Loucy (cell line): Measurements from ENCODE around the gene DRD3.

Experiments
- H2AFZ ChIP-seq: fragments of 200-600 bp; sonication (generic); 2 replicates; pipeline ENCODE4 v1.6.0; 2016; ENCODE audit warnings: antibody characterized with exemption, mild to moderate bottlenecking, low read length, moderate library complexity
- H3F3A ChIP-seq: fragments of 200-600 bp; 2 replicates; pipeline ENCODE4 v1.6.0; 2016; ENCODE audit warnings: antibody characterized with exemption, low read depth, mild to moderate bottlenecking
- H3K27me3 ChIP-seq: fragments of 200-600 bp; sonication (generic); 2 replicates; pipeline ENCODE4 v1.6.1; 2014; ENCODE audit warnings: low read length, mild to moderate bottlenecking; ENCODE audit not compliant: insufficient read depth, poor library complexity, severe bottlenecking
- H3K36me3 ChIP-seq: fragments of 200-600 bp; sonication (generic); 2 replicates; pipeline ENCODE4 v1.6.1; 2016; ENCODE audit warnings: low read length; ENCODE audit not compliant: insufficient read depth
- H3K4me1 ChIP-seq: fragments of 200-600 bp; sonication (generic); 2 replicates; pipeline ENCODE4 v1.5.1; 2014; ENCODE audit warnings: low read length, mild to moderate bottlenecking; ENCODE audit not compliant: insufficient read depth, poor library complexity, severe bottlenecking
- H3K4me2 ChIP-seq: fragments of 200-600 bp; sonication (generic); 2 replicates; pipeline ENCODE4 v1.6.0; 2014; ENCODE audit warnings: antibody characterized with exemption, low read length, low read depth, mild to moderate bottlenecking; ENCODE audit not compliant: poor library complexity, severe bottlenecking
- H3K4me3 ChIP-seq: fragments of 200-600 bp; sonication (generic); 2 replicates; pipeline ENCODE4 v1.5.1; 2014; ENCODE audit warnings: low read length, mild to moderate bottlenecking, mixed read lengths; ENCODE audit not compliant: poor library complexity, severe bottlenecking
- H3K79me2 ChIP-seq: fragments of 200-600 bp; sonication (generic); 2 replicates; pipeline ENCODE4 v1.6.1; 2014; ENCODE audit warnings: low read length; ENCODE audit not compliant: insufficient read depth
- H3K9ac ChIP-seq: fragments of 200-600 bp; sonication (generic); 2 replicates; pipeline ENCODE4 v1.6.0; 2014; ENCODE audit warnings: mild to moderate bottlenecking, low read depth, low read length, moderate library complexity; ENCODE audit not compliant: poor library complexity, severe bottlenecking
- H3K9me2 ChIP-seq: fragments of 200-600 bp; sonication (generic); replicated peaks from 2 replicates; pipeline ENCODE4 v1.6.1; 2016; ENCODE audit warnings: low read depth, low read length, mixed read lengths
- H3K9me3 ChIP-seq: fragments of 200-600 bp; sonication (generic); 2 replicates; pipeline ENCODE4 v1.6.1; 2014; ENCODE audit warnings: mild to moderate bottlenecking, antibody characterized with exemption, low read length, low read depth; ENCODE audit not compliant: insufficient read depth
- H4K20me1 ChIP-seq: fragments of 200-600 bp; sonication (generic); 2 replicates; pipeline ENCODE4 v1.6.0; 2014; ENCODE audit warnings: antibody characterized with exemption, low read length, mild to moderate bottlenecking; ENCODE audit not compliant: insufficient read depth, poor library complexity, severe bottlenecking
- CTCF ChIP-seq: fragments of 200-600 bp; sonication (generic); conservative IDR thresholded peaks from 2 replicates; pipeline ENCODE4 v1.5.1; 2014; ENCODE audit warnings: mild to moderate bottlenecking, antibody characterized with exemption, low read length
- EZH2phosphoT487 ChIP-seq: fragments of 200-600 bp; IDR thresholded peaks from 2 replicates; pipeline ENCODE4 v1.6.1; 2018; ENCODE audit warnings: antibody characterized with exemption, mild to moderate bottlenecking, moderate library complexity, borderline replicate concordance

DRD3 gene

GRCh38 chr3:114213292-114213626 lies 34.4 kb upstream of the DRD3 start:
- Histone ChIP-seq H3K36me3 (no peaks in the 10 kb centered on the region), H3K27me3 (no peaks in the 10 kb centered on the region), H3K9ac (peak overlapping the region; percentile 49), H3K4me2 (peak overlapping the region; percentile 78), H3K9me2 (no peaks in the 10 kb centered on the region), H3F3A (peaks cover 8% of the 10 kb centered on the region; the same call in 1 of the 2 replicates), H4K20me1 (no peaks in the 10 kb centered on the region), H3K4me1 (peaks cover 22% of the 10 kb centered on the region), H3K79me2 (no peaks in the 10 kb centered on the region), H3K9me3 (no peaks in the 10 kb centered on the region), H2AFZ (peak overlapping the region; percentile 81), H3K4me3 (peak overlapping the region; percentile 70)
- TF ChIP-seq EZH2phosphoT487 (no peak), CTCF (no peak)

GRCh38 chr3:114212646-114213045 lies 33.8 kb upstream of the DRD3 start:
- no peaks in the 10 kb centered on the region for H3K9me3 ChIP-seq
- no peak overlapping the region for H2AFZ ChIP-seq
- H4K20me1 ChIP-seq = no peaks in the 10 kb centered on the region
- H3F3A ChIP-seq = peaks cover 8% of the 10 kb centered on the region; the same call in 1 of the 2 replicates
- no peak overlapping the region for H3K4me3 ChIP-seq
- H3K9me2 ChIP-seq = no peaks in the 10 kb centered on the region
- no peaks in the 10 kb centered on the region for H3K36me3 ChIP-seq
- H3K79me2 ChIP-seq = no peaks in the 10 kb centered on the region
- H3K27me3 ChIP-seq = no peaks in the 10 kb centered on the region
- H3K4me1 ChIP-seq = peaks cover 20% of the 10 kb centered on the region
- peak overlapping the region; percentile 78 for H3K4me2 ChIP-seq
- no peak for TF ChIP-seq EZH2phosphoT487
- no peak for TF ChIP-seq CTCF
- no peak overlapping the region for H3K9ac ChIP-seq

GRCh38 chr3:114207768-114208167 lies 28.9 kb upstream of the DRD3 start:
- Histone ChIP-seq H3K4me2 (no peak overlapping the region), H3K9ac (no peak overlapping the region), H3K9me3 (no peaks in the 10 kb centered on the region), H4K20me1 (no peaks in the 10 kb centered on the region), H3K4me1 (no peaks in the 10 kb centered on the region), H3F3A (no peaks in the 10 kb centered on the region), H3K9me2 (no peaks in the 10 kb centered on the region), H2AFZ (no peak overlapping the region), H3K4me3 (no peak overlapping the region), H3K79me2 (no peaks in the 10 kb centered on the region), H3K36me3 (no peaks in the 10 kb centered on the region), H3K27me3 (no peaks in the 10 kb centered on the region)
- TF ChIP-seq CTCF = no peak
- no peak for TF ChIP-seq EZH2phosphoT487
